ENCODE data around the gene TTLL7. TPM values are rescaled to one million over a fixed set of nuclear protein-coding genes. Genes with fewer than 3 reads are reported as not detected.

Gene TTLL7
- total RNA-seq, 4 donors from 2014 or later: 0.95 to 7.6 (median 3.8) TPM

- no peak for DNase-seq (ENCODE audit: low spot score in 2 of 2)
- no peak for TF ChIP-seq POLR2A (IDR thresholded peaks at IDR 0.05)
- no peak for TF ChIP-seq CTCF (IDR thresholded peaks at IDR 0.05)
- no peak overlapping the region for H3K4me3 ChIP-seq (ENCODE audit: low read depth, poor library complexity, severe bottlenecking)
- intact Hi-C loops (cut with DNase I; ENCODE audit: low total_unique reads): no loop called here
Measured at GRCh38 chr1:83960669-83961277, 38.2 kb downstream of the TTLL7 start.

GRCh38 chr1:83959824-83960498, 39.0 kb downstream of the TTLL7 start:
- no peak overlapping the region for H3K4me3 ChIP-seq (ENCODE audit: low read depth, poor library complexity, severe bottlenecking)
- intact Hi-C loops (cut with DNase I; ENCODE audit: low total_unique reads): no loop called here
- DNase-seq (ENCODE audit: low spot score in 2 of 2): no peak
- TF ChIP-seq POLR2A (IDR thresholded peaks at IDR 0.05) (no peak), CTCF (IDR thresholded peaks at IDR 0.05) (no peak)
- 91 to 94% methylated on average over 1 of the region's 1 CpG for WGBS, 2 donors

- TF ChIP-seq POLR2A (IDR thresholded peaks at IDR 0.05): no peak
- no peak for TF ChIP-seq CTCF (IDR thresholded peaks at IDR 0.05)
- no peak overlapping the region for H3K4me3 ChIP-seq (ENCODE audit: low read depth, poor library complexity, severe bottlenecking)
- DNase-seq (ENCODE audit: low spot score in 2 of 2): no peak
- intact Hi-C loops (cut with DNase I; ENCODE audit: low total_unique reads): no loop called here
Measured at GRCh38 chr1:83958704-83959103, 40.2 kb downstream of the TTLL7 start.

- no peak overlapping the region for H3K4me3 ChIP-seq (ENCODE audit: low read depth, poor library complexity, severe bottlenecking)
- DNase-seq (ENCODE audit: low spot score in 2 of 2): no peak
- TF ChIP-seq POLR2A (IDR thresholded peaks at IDR 0.05) (no peak), CTCF (IDR thresholded peaks at IDR 0.05) (no peak)
- 95 to 96% methylated on average over 3 of the region's 3 CpGs for WGBS, 2 donors
- intact Hi-C loops (cut with DNase I; ENCODE audit: low total_unique reads): no loop called here
Measured at GRCh38 chr1:83954166-83954823, 44.6 kb downstream of the TTLL7 start.

- DNase-seq (ENCODE audit: low spot score in 2 of 2): no peak
- no peak for TF ChIP-seq CTCF (IDR thresholded peaks at IDR 0.05)
- TF ChIP-seq POLR2A (IDR thresholded peaks at IDR 0.05): no peak
- intact Hi-C loops (cut with DNase I; ENCODE audit: low total_unique reads): no loop called here
- WGBS, 2 donors: 65 to 75% methylated on average over 7 of the region's 7 CpGs
- no peak overlapping the region for H3K4me3 ChIP-seq (ENCODE audit: low read depth, poor library complexity, severe bottlenecking)
Measured at GRCh38 chr1:83950106-83950661, 48.7 kb downstream of the TTLL7 start.
